KMS-11 (cell line): Measurements from ENCODE around the gene JUNB.

ENCODE experiments used
- H2AFZ ChIP-seq: fragments of 200-600 bp; sonication (generic); 2 replicates; pipeline ENCODE4 v1.6.1; 2016; ENCODE audit warnings: antibody characterized with exemption, mixed run types, low read depth
- H3K27ac ChIP-seq: fragments of 200-600 bp; sonication (generic); 2 replicates; pipeline ENCODE4 v1.6.1; 2016; ENCODE audit warnings: mild to moderate bottlenecking, mixed run types
- H3K27me3 ChIP-seq: fragments of 200-600 bp; sonication (generic); 2 replicates; pipeline ENCODE4 v1.6.1; 2017; ENCODE audit warnings: mild to moderate bottlenecking, low read depth, mixed run types, moderate library complexity; ENCODE audit not compliant: insufficient read depth
- H3K36me3 ChIP-seq: fragments of 200-600 bp; sonication (generic); 2 replicates; pipeline ENCODE4 v1.6.1; 2017; ENCODE audit warnings: mild to moderate bottlenecking, mixed run types; ENCODE audit not compliant: insufficient read depth
- H3K4me1 ChIP-seq: fragments of 200-600 bp; sonication (generic); 2 replicates; pipeline ENCODE4 v1.6.1; 2016; ENCODE audit warnings: mild to moderate bottlenecking, low read depth, mixed run types; ENCODE audit not compliant: poor library complexity, severe bottlenecking
- H3K4me2 ChIP-seq: fragments of 200-600 bp; sonication (generic); 2 replicates; pipeline ENCODE4 v1.7.0; 2016; ENCODE audit warnings: mild to moderate bottlenecking, mixed run types
- H3K4me3 ChIP-seq: fragments of 200-600 bp; sonication (generic); IDR thresholded peaks from 2 replicates; pipeline ENCODE4 v1.6.1; 2017; ENCODE audit warnings: low read depth, low read length, mixed read lengths; ENCODE audit not compliant: insufficient read depth
- H3K79me2 ChIP-seq: fragments of 200-600 bp; sonication (generic); 2 replicates; pipeline ENCODE4 v1.6.1; 2016; ENCODE audit warnings: low read depth, mixed run types; ENCODE audit not compliant: insufficient read depth
- H3K9ac ChIP-seq: fragments of 200-600 bp; sonication (generic); 2 replicates; pipeline ENCODE4 v1.6.1; 2016; ENCODE audit warnings: mild to moderate bottlenecking, mixed run types
- H4K20me1 ChIP-seq: fragments of 200-600 bp; sonication (generic); 2 replicates; pipeline ENCODE4 v1.6.1; 2016; ENCODE audit warnings: mild to moderate bottlenecking, mixed run types; ENCODE audit not compliant: insufficient read depth
- CTCF ChIP-seq: fragments of 200-600 bp; sonication (generic); conservative IDR thresholded peaks from 2 replicates; pipeline ENCODE4 v1.6.1; 2017; ENCODE audit warnings: low read depth, mild to moderate bottlenecking, antibody characterized with exemption, low read length, moderate library complexity, mixed read lengths

JUNB gene

GRCh38 chr19:12783849-12784393 is 7.4 kb upstream of the JUNB start:
- Histone ChIP-seq H3K27ac (no peak overlapping the region), H3K4me2 (no peak overlapping the region), H3K9ac (no peak overlapping the region), H3K27me3 (no peaks in the 10 kb centered on the region), H3K79me2 (no peaks in the 10 kb centered on the region), H3K4me3 (no peak overlapping the region), H3K36me3 (no peaks in the 10 kb centered on the region), H3K4me1 (peaks cover 52% of the 10 kb centered on the region), H4K20me1 (no peaks in the 10 kb centered on the region), H2AFZ (no peak overlapping the region)
- no peak for TF ChIP-seq CTCF

- H3K36me3 ChIP-seq = no peaks in the 10 kb centered on the region
- TF ChIP-seq CTCF = no peak
- H3K9ac ChIP-seq = no peak overlapping the region
Observed at GRCh38 chr19:12784394-12784870, 6.9 kb upstream of the JUNB start.

GRCh38 chr19:12784871-12785430 is 6.3 kb upstream of the JUNB start:
- no peak overlapping the region for H3K4me2 ChIP-seq
- no peak overlapping the region for H3K4me3 ChIP-seq
- H3K27ac ChIP-seq = 0 out of 2 replicates have a peak overlapping the region, but pooled peaks have one; percentile 28
- no peak overlapping the region for H2AFZ ChIP-seq
- peaks cover 52% of the 10 kb centered on the region for H3K4me1 ChIP-seq
- no peak overlapping the region for H3K9ac ChIP-seq
- H3K79me2 ChIP-seq = no peaks in the 10 kb centered on the region
- no peaks in the 10 kb centered on the region for H4K20me1 ChIP-seq
- no peak for TF ChIP-seq CTCF
- no peaks in the 10 kb centered on the region for H3K36me3 ChIP-seq
- no peaks in the 10 kb centered on the region for H3K27me3 ChIP-seq

More at GRCh38 chr19:12784394-12784870, 6.9 kb upstream of the JUNB start:
- Histone ChIP-seq H3K4me1 (peaks cover 52% of the 10 kb centered on the region), H3K27ac (no peak overlapping the region), H3K4me2 (no peak overlapping the region), H2AFZ (no peak overlapping the region), H3K79me2 (no peaks in the 10 kb centered on the region), H3K4me3 (no peak overlapping the region), H4K20me1 (no peaks in the 10 kb centered on the region), H3K27me3 (no peaks in the 10 kb centered on the region)

- Histone ChIP-seq H2AFZ (no peak overlapping the region), H3K4me3 (no peak overlapping the region), H3K4me1 (peaks cover 56% of the 10 kb centered on the region), H3K36me3 (no peaks in the 10 kb centered on the region), H3K27ac (peak overlapping the region; percentile 28; the same call in 1 of the 2 replicates), H4K20me1 (no peaks in the 10 kb centered on the region), H3K27me3 (no peaks in the 10 kb centered on the region), H3K4me2 (no peak overlapping the region), H3K79me2 (no peaks in the 10 kb centered on the region), H3K9ac (no peak overlapping the region)
- no peak for TF ChIP-seq CTCF
Observed at GRCh38 chr19:12785431-12786031, 5.8 kb upstream of the JUNB start.
